ENCODE measurements around the gene WWOX. TPM values are rescaled to one million over a fixed set of nuclear protein-coding genes. Genes with fewer than 3 reads are reported as not detected.

The WWOX gene
- total RNA-seq, 2 experiments from 2014 or later: 19.1 to 23.7 TPM

DNA sequence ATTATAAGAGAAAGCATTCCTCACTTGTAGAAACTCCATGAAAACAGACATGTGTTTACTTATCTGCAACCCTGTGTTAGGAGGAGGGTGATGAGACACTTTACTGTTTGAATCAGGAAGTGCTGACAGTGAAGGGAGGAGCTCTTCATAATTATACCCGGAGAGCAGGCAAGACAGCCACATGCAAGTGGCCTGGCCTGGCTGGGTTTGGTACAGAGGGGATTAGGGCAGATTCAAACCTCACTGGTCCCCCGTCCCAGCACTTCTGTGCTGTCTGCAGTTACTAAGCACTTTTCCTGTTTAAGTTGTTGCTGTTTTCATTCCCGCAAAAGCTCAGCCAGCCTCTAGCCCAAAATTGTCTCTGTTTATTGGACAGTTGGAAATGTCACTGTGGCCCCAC lies 78.5 kb downstream of the WWOX start:
- H3K4me3 Mint-ChIP-seq: no peak overlapping the region
- ChIA-PET CTCF (no interaction called here), POLR2A (no interaction called here)
- no peaks in the 10 kb centered on the region for H3K27me3 Mint-ChIP-seq
- no peaks in the 10 kb centered on the region for H3K9me3 Mint-ChIP-seq
- intact Hi-C loops (cut with micrococcal nuclease): no loop called here
- TF ChIP-seq, protein P1, sequence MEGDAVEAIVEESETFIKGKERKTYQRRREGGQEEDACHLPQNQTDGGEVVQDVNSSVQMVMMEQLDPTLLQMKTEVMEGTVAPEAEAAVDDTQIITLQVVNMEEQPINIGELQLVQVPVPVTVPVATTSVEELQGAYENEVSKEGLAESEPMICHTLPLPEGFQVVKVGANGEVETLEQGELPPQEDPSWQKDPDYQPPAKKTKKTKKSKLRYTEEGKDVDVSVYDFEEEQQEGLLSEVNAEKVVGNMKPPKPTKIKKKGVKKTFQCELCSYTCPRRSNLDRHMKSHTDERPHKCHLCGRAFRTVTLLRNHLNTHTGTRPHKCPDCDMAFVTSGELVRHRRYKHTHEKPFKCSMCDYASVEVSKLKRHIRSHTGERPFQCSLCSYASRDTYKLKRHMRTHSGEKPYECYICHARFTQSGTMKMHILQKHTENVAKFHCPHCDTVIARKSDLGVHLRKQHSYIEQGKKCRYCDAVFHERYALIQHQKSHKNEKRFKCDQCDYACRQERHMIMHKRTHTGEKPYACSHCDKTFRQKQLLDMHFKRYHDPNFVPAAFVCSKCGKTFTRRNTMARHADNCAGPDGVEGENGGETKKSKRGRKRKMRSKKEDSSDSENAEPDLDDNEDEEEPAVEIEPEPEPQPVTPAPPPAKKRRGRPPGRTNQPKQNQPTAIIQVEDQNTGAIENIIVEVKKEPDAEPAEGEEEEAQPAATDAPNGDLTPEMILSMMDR (IDR thresholded peaks at IDR 0.05): no peak
- ATAC-seq (no peak), DNase-seq (no peak)
- H3K27ac Mint-ChIP-seq: no peak overlapping the region
- peaks cover 9% of the 10 kb centered on the region for H3K36me3 Mint-ChIP-seq (ENCODE audit: low read depth)
- no peaks in the 10 kb centered on the region for H3K4me1 Mint-ChIP-seq (ENCODE audit: low read depth)

DNA sequence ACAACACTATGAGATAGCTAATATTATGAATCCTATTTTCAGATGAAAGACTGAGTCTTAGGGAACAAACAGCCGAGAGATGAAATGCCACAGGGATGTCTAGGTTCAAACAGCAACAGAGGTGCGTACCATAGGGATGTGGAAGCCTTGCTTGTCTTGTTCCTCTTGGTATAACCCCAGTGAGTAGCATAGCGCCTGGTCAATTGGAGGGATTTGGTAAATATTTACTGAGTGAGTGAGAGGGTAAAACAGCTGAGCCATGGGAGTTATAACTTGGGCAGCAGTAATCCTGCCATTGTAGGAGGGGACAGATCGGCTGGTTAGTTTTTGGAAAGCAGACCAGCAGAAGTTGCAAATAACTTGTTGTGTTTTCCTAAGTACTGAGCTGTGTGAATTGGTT lies 80.2 kb downstream of the WWOX start:
- POLR2A ChIA-PET: interaction anchor here (0.5 kb wide), 1 partner anchor 38 kb away, joined by 3 read pairs; no protein-coding TSS in a partner anchor
- ATAC-seq (no peak), DNase-seq (no peak)
- H3K4me1 Mint-ChIP-seq (ENCODE audit: low read depth): no peaks in the 10 kb centered on the region
- H3K27ac Mint-ChIP-seq: no peak overlapping the region
- CTCF ChIA-PET: no interaction called here
- intact Hi-C loops (cut with micrococcal nuclease): no loop called here
- H3K9me3 Mint-ChIP-seq: no peaks in the 10 kb centered on the region
- H3K4me3 Mint-ChIP-seq: no peak overlapping the region
- TF ChIP-seq, protein P1 (IDR thresholded peaks at IDR 0.05): no peak
- peaks cover 5% of the 10 kb centered on the region for H3K36me3 Mint-ChIP-seq (ENCODE audit: low read depth)
- no peaks in the 10 kb centered on the region for H3K27me3 Mint-ChIP-seq

DNA sequence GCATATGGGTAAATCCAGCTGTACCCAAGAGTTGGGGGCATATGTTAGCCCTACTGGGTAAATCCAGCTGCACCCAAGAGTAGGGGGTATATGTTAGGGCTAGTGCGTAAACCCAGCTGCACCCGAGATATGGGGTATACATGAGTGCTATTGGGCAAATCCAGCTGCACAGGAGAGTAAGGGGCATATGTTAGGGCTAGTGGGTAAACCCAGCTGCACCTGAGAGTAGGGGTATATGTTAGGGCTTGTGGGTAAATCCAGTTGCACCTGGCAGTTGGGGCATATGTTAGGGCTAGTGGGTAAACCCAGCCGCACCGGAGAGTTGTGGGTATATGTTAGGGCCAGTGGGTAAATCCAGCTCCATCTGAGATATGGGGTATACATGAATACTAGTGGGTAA lies 80.9 kb downstream of the WWOX start:
- ChIA-PET CTCF (no interaction called here), POLR2A (interaction anchor here (0.5 kb wide), 1 partner anchor 38 kb away, joined by 3 read pairs; no protein-coding TSS in a partner anchor)
- H3K36me3 Mint-ChIP-seq (ENCODE audit: low read depth): peaks cover 3% of the 10 kb centered on the region
- DNase-seq: no peak
- H3K4me1 Mint-ChIP-seq (ENCODE audit: low read depth): no peaks in the 10 kb centered on the region
- TF ChIP-seq, protein P1 (IDR thresholded peaks at IDR 0.05): no peak
- no peak overlapping the region for H3K4me3 Mint-ChIP-seq
- no peak for ATAC-seq
- H3K27me3 Mint-ChIP-seq: no peaks in the 10 kb centered on the region
- intact Hi-C loops (cut with micrococcal nuclease): no loop called here
- H3K27ac Mint-ChIP-seq: no peak overlapping the region
- H3K9me3 Mint-ChIP-seq: no peaks in the 10 kb centered on the region

DNA sequence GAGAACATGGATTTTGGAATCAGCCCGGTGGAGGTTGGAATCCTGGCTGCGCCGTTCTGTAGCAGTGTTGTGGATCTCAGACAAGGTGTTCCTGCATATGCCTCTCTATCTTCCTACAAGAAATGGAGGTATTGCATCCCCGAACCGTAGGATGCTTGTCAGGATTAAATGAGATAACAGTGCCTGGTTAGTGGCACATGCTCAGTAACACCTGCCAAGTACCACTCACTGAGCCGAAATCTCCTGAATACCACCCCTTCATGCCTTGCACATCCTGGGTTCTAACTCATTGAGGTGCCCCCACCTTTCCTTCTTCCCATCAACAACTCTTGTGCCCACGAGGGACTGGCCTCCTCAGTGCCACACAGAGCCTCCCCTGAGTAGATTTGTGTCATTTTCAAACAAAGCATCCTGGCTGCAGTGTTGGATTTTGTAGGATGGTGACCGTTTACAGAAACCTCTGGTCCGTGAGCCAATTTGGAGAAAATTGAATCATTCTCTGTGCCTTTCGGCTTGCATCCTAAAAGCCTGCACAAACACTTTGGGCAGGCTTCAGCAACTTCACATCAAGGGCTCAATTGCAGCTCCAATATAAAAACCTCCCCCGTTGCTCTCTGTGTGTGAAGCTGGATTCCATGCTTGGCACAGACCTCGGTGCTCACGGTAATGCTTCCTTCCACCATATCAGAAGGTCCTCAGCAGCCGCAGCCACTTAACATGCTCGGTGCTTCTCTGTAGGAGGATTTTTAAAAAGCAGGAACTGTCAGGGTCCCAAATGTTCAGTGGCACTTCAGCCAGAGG lies 84.2 kb downstream of the WWOX start:
- ChIA-PET CTCF (no interaction called here), POLR2A (no interaction called here)
- intact Hi-C loops (cut with micrococcal nuclease): no loop called here
- H3K4me3 Mint-ChIP-seq: no peak overlapping the region
- no peak overlapping the region for H3K27ac Mint-ChIP-seq
- no peaks in the 10 kb centered on the region for H3K36me3 Mint-ChIP-seq (ENCODE audit: low read depth)
- no peaks in the 10 kb centered on the region for H3K27me3 Mint-ChIP-seq
- H3K9me3 Mint-ChIP-seq: peaks cover 2% of the 10 kb centered on the region
- H3K4me1 Mint-ChIP-seq (ENCODE audit: low read depth): no peaks in the 10 kb centered on the region
- TF ChIP-seq, protein P1 (IDR thresholded peaks at IDR 0.05): no peak
- ATAC-seq: no peak
- DNase-seq: no peak

DNA sequence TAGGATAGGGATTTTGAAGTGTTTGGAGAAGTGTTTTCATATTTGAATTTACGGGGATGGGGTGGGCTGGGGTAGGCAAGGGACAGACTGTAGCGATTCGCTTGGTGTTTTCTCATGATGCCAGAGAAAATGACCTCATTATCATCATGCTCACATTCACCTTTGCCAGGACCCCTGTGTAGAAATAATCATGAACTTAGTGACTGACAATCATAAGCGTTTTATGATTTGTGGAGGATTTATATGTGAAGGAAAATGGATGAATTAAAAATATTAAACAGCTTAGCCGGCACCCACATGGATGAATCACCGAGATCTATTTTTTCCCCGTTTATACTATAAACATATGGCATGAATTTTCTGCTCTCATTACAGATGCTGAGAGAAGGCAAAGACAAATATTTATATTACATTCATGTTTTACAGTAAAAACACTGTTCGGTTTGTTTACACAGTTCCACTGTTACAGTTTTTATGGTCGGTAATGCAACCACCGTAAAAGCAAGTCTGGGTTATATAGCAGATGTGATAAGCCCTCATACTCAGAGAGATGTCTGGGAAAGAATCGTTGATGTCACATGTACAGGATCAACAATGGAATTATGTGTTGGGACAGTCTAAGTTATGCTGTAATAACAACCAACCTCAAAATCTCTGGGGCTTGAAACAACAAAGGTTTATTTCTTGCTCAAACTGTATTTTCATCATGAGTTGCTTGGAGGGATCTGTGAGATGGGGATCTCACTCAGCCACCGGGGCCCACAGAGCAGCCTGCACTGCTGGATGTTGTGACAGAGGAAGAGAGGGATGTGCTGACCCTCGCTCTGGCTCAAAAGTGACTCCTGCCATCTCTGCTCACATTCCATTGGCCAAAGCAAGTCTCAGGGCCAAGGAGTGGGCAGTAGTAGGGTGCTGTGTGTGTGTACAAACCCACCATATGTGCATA lies 85.1 kb downstream of the WWOX start:
- H3K9me3 Mint-ChIP-seq: peaks cover 3% of the 10 kb centered on the region
- no peak for DNase-seq
- no peaks in the 10 kb centered on the region for H3K4me1 Mint-ChIP-seq (ENCODE audit: low read depth)
- no peak for ATAC-seq
- H3K27me3 Mint-ChIP-seq: no peaks in the 10 kb centered on the region
- H3K4me3 Mint-ChIP-seq: no peak overlapping the region
- H3K27ac Mint-ChIP-seq: no peak overlapping the region
- intact Hi-C loops (cut with micrococcal nuclease): no loop called here
- ChIA-PET CTCF (no interaction called here), POLR2A (no interaction called here)
- H3K36me3 Mint-ChIP-seq (ENCODE audit: low read depth): no peaks in the 10 kb centered on the region
- TF ChIP-seq, protein P1 (IDR thresholded peaks at IDR 0.05): no peak

All from activated CD8-positive, alpha-beta T cell treated with anti-CD3 and anti-CD28 coated beads for 36 hours (primary cell).